Measurements from ENCODE around the gene UNC13D.
"Not testable (repeated sequence)": the region's sequence is repeated elsewhere in the genome, so short reads cannot be mapped to it uniquely, and the experiment has no call there.

- not testable (repeated sequence) for TF ChIP-seq SPI1 (IDR thresholded peaks at IDR 0.05; ENCODE audit: low read depth, low read length); POLR2A (IDR thresholded peaks at IDR 0.05; ENCODE audit: low read depth, low read length); POLR2AphosphoS5 (IDR thresholded peaks at IDR 0.05; ENCODE audit: low read depth, low read length); POU2F2 (IDR thresholded peaks at IDR 0.05; ENCODE audit: low read depth, low read length); PAX5 (IDR thresholded peaks at IDR 0.05; ENCODE audit: insufficient read depth, low read length, severe bottlenecking)
Measured at GRCh38 chr17:75864887-75865286, 20.7 kb upstream of the UNC13D start.
